HG02763 (cell line): ENCODE data around the gene SPDEF.

ENCODE experiments used
- ATAC-seq: cut with Tn5 transposase; IDR thresholded peaks from one replicate; pipeline ENCODE4 v1.9.1; 2021; ENCODE audit warnings: mild to moderate bottlenecking, moderate library complexity; ENCODE audit not compliant: unreplicated experiment

The SPDEF gene

DNA sequence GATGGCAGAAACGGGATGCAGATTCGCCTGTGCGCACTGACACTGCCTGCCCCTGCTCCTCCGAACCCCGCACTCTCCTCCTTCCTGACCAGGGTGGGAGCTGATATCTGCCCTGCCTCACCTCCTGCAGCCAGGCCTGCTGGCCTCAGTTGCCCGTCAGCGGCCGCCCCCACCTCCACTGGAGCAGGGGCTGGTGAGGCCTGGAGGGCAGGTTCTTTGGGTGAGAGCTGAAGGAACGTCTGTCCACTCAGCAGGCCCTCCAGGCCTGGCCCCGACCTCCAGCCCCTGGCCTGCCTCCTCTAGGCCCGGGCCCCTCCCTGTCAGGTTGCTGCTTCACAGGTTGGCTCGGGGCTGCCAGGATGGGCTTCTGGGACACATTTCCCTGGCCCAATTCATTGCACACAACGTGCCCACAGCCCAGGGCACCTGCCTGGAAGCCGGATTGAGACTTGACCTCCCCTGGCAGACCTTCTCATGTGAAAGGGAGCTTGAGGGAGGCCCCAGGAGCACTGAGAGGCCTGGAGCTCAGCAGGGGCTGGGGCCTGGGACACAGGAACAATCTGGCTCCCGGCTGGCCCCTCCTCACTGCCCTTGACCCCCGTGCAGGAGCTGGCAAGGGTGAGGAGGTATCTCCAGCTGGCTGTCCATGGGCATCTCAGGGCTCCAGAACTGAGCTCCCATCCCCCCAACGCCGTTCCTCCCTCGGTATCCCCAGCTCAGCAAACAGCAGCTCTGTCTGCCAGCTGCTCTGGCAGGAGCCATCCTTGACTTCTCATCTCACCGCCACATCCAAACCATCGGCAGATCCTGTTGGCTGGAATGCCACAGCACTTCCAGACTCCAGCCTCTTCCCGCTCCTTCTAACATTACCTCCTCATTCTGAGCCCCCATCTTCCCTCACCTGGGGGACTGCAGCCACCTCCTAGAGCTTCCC is 39.5 kb downstream of the SPDEF start:
- no peak for ATAC-seq

DNA sequence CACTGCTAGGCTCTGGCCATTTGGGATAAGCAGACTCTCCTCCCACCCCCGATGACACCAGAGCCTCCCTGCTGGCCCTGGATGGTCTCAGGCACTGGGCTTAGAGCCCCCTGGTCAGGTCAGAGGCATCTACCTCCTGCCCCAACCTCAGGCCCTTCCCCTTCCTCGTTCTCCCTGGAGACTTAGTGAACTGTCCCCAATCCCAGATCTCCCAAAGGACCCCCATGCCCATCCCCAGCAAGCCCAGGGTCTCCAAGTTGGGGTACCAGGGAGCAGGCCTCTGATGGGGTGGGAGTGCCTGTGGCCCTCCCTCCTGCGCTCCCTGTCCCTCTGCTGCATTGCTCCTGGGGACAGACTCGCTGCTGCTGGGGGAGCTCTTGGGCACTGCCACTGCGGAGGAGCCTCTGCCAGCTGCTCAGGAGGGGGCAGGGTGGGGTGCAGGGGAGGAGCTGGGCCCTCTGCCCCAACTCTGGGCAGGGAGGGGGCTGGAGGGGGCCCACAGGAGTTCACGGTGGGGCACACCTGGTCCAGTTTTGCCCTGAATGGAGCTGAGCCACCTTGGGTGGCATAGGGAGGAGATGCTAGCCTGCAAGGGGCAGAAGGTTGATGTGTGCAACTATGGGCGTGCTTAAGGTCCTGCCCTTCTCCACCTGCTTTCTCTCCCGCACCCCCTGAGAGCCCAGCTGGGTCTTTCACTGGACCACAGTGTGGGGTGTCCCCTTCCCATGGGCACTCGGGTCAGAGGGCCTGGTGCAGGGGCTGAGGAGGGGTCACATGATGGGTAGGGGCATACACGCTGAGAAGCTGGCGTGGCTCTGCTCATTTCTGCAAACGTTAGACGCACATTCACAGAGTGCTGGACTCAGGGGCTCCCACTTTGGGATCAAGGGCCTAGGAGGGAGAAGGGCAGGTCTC is 40.4 kb downstream of the SPDEF start:
- no peak for ATAC-seq

DNA sequence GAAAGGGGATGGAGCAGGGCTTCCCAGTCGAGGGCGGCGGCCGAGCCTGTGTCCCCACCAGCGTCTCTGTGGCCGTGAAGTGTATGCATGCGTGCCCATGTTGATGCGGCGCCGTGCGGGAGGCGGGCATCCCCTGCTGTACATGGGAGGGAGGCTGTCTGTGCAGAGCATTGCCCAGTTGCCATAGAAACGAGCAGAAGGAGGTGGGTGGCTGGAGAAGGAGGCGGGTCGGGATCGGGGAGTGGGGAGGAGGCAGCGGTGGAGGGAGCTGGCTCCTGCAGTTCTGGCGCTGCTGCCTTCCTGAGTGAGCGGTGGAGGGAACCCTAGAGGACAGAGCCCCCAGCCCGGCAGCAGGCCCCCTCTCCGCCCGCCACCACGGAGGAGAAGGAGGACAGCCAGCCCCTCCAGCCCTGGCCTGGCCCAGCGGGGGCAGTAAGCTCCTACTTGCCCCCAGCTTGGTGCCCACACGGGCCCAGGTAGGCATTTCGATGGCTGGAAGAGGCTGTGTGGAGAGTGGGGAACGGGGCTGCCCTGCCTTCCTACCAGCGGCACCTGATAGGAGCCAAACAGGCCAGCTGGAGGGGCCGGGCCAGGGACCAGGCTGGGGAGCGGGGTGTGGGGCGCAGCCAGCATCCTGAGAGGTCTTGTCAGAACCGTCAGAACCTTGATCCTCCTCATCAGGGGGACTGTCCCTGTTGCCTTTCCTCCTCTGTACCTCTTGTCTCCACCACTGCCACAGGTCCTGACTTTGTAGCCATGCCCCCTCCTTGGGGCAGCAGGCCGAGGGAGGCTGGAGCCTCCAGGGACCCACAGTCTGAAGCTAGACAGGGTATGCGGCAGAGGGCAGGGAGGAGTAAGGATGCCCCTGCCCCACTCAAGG is 41.3 kb downstream of the SPDEF start:
- no peak for ATAC-seq

DNA sequence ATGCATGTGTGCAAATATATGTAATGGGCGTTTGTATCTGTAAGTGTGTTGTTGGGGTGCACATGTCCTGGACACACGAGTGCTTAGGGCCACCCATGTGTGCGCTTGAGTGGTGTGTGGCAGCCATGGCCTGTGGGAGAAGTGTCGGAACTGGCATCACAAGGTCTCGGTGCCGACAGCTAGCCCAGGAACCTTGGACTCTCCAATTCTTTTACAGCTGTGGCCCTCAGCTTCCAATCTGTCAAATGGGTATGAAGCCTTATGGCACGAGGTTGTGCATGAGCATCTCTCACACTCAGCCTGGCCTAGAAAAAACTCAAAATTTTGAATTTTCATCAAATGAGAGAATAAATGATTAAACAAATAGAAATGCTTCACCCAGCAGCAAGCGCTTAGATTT is 42.0 kb downstream of the SPDEF start:
- ATAC-seq, result no peak

DNA sequence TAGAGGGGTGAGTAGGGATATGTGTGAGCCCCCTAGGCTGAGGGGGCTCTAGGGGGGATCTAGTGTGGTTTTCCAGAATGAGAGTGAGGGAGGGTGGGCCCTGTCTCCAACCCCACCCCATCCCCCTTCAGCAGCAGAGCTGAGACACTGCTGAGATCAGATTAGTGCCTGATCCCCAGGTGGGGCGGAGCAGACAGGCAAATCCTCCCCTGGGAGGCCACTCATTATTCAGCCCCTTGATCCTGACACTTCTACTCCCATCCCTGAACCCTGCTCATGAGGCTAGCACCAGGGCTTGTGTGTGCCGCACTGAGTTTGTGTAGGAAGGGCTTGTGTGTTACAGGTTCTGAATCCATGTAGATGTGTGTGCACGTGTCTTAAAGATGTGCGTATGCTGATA is 42.5 kb downstream of the SPDEF start:
- ATAC-seq, result no peak

DNA sequence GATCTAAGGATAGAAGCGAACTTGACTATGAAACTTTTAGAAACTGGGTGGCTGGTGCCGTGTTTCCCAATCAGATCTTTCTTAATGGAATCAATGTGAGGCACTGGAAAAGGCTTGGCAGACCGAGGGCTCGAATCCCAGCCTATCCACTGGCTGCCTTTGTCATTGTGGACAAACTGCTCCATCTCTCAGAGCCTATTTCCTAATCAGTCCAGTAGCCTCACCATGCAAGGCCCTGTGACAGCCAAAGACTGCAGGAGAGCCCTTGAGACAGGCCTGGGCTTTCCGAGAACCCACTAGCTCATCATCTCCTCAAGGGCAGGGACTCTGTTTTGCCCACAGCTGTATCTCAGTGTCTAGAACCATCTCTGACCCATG is 43.4 kb downstream of the SPDEF start:
- no peak for ATAC-seq

DNA sequence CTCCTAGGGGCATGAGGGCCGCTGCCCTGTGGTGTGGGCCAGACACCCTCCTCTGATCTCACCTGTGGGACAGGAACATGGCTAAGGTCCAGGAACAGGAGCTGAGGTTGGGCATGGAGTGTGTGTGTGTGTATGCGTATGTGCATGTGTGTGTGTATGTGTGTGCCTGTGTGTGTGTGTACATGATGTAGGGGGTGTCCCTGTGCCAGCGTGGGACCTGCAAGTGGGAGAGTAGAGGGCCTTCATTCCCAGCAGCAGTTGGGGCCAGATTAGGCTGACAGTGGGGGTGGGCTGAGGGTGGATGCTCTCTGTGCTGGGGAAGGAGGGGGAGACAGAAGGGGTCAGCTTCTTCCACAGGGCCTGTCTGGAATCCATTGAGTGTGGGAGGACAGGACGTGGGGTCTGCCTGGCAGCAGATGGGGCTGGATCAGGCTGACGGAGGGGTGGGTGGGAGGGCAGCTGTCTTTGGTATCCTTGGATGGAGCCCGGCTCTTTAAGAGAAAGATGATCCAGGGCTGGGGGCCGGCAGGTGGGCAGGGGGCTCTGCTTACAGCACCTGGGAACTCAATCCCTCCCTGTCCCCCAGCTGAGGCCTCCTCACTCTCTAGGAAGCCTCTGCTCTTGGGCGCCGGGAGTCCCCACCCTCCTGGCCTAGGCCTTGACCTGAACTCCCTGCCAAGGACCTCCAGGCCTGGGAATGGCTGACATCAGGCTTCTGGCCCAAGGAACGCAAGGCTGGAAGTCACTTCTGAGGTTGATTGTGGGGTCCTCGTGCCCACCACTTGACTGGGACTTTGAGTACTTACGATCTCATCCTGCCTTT is 44.0 kb downstream of the SPDEF start:
- no peak for ATAC-seq

DNA sequence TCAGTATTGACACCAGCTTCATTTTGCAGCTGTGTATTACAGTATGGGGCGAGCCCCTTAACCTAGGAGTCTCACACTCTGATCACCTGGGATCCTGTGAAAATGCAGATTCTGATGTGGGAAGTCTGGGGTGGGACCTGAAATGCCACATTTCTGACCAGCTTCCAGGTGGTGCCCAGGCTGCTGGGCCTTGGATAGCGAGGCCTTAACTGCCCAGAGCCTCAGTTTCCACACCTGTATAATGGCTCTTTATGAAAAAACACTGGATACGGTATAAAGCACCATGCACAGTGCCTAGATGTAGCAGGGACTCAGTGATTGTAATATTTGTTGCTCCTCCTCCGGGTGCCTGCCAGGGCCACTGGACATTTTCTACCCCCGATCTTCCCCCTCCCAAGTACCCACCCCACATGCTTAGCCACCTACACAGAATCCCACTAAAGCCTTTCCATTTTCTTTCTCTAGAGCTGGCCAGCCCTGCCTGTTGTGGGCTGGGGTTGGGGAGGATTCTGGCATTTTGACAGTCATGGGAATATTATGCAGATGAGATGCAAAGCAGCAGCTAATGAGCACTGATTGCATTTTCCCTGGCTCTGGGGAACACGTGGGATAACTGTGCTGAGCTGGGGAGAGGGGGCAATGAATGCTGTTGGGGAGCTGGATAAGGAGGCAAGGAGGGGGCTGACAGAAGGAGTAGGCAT is 44.8 kb downstream of the SPDEF start:
- no peak for ATAC-seq

DNA sequence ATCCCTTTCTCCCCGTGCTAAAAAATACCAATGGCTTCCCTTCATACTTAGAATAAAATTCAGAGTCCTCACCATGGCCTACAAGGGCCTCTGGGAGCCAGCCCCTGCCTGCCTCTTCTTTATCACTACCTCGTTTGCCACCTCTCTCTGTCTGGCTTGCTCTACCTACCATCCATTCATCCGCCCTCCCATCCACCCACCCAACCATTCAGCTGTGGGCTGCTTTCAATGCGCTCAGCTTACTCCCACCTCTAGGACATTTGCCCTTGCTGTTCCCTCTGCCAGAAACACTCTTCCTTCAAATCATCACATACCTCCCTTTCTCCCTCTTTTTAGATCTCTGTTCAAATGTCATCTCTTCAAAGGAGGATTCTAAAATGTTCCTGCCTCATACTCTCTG is 45.8 kb downstream of the SPDEF start:
- ATAC-seq, result no peak

DNA sequence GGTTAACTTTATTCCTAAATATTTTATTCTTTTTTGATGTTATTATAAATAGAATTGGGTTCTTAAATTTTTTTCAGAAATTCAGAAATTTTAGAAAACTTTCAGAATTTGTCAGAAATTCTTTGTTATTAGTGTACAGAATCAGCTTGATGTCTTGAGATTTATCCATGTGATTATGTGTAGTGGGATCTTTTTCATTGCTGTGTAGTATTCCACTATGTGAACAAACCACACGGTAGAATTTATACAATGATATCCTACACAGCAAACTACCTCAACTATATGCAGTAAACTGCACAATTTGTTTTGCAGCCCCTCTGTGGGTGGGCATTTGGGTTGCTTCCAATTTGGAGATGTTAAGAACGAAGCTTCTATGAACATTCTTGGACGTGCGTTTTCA is 46.3 kb downstream of the SPDEF start:
- ATAC-seq, result no peak

DNA sequence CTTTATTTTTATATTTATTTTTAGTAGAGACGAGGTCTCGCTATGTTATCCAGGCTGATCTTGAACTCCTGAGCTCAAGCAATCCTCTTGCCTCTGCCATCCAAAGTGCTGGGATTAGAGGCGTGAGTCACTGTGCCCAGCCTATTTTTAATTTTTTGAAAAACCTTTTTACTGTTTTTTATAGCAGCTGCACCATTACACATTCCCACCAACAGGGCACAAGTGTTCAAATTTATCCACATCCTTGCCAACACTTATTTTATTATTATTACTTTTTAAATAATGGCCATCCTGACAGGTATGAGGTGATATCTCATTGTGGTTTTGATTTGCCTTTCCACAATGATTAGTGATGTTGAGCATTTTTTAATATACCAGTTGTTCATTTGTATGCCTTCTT is 47.7 kb downstream of the SPDEF start:
- no peak for ATAC-seq

DNA sequence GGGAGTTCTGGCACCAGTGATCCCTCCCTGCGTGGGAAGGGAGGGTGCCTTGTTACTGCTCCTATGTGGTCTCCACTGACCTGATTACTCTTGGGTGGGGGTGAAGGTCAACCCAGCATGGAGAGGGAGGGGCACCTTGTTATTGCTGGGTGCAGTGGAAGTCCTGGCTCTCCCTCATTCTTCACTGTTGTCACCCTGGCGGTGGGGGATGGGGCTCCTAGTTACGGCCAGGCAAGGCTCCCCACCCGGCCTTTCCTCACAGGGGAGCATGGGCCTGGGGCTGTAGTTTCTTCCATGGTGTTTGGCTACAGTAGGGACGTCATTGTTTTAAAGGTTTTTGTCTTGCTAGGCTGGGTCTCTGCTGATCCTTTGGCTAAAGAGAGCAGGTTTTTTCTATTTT is 49.4 kb downstream of the SPDEF start:
- no peak for ATAC-seq

DNA sequence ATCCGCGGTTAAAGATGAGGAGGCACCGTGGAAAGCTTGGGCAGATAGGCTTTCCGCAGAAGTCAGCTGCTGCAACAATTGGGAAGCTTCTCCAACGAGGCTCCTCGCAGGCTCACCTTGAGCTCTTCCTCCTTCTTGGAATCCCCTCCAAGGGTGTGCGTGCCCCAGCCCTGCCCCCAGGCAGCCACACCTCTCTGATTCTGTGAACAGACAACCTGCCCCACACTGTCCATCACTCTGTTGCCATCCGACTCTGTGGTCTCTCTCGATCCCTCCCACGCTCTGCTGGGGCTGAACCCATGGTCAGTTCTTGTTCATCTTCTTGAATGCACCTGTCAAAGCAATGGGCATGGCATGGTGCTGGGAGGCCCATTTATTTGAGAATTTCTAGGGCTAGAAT is 58.7 kb downstream of the SPDEF start:
- no peak for ATAC-seq

DNA sequence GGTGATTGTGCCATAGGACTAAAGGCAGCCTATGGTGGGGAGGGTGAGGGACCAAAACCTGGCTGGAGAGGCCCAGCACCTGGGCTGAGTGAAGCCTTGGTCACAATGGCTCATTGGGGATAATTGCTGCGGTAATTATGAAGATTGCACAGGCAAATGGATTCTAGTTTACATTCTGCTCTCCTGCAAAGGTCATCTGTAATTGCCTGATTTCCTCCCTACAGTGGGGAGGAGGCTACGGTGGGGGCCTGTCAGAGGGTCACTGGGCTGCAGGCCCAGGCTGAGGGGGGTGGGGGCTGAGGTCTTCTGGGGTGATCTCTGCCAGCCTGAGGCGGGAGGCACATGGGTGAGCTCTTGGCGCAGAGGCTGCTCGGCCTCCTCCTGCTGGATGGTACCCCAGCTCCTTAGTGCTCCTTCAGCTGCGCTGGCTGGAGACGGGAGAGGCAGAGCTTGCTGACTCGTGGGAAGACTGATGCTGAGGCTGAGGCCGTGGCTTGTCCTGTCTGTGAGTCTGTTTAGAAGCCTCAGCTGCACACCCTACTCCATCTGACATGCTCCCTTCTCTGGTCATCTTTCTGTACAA is 59.9 kb downstream of the SPDEF start:
- no peak for ATAC-seq

DNA sequence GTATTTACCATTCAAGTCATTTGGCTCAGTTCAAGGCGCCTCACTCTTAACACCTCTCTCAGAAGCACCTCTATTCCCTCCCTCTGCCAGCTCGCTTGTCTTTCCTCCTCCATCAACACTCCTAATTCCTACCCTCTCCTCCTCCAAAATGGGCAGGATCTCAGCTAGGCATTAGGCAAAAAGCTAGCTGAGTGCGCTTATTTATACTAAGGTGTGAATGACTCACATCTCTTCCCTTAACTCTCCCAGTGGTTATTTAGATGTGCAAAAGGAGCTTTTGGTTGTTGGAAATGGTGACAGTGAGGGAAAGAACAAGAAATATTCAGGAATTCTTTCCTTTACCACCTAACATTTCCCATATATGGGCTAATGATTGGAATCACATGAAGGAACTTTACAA is 61.2 kb downstream of the SPDEF start:
- ATAC-seq, result no peak

DNA sequence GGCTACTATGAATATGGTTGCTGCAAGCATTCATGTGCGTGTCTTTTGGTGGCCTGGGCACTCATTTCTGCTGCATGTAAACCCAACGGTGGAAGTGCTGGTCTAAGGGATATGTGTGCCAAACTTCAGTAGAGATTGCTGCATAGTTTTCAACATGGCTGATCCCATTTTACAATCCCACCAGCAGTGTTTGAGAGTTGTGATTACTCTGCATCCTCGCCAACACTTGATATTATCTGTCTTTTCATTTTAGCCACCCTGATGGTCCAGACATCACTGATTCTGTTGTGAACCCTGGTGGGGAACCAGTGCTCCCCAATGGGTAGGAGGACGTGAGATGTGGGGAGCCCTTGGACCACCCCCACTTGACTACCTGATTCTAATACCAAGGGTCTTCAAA is 62.8 kb downstream of the SPDEF start:
- ATAC-seq, result no peak

DNA sequence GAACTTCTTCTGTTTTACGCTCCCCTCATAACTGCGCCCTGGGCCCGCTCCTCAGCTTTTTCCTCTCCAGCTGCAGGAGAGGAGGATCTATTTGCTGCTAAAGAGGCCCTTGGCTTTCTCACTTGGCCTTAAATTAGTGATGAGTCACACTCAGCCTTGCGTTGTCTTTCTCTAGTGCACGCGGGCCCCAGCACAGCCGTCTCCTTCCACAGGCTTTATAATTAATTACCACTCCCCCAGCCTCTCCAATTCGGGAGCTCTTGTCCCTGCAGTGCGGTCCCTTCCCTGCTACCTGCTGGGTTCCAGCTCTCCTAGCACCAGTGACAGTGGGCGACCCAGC is 65.1 kb downstream of the SPDEF start:
- ATAC-seq, result no peak

DNA sequence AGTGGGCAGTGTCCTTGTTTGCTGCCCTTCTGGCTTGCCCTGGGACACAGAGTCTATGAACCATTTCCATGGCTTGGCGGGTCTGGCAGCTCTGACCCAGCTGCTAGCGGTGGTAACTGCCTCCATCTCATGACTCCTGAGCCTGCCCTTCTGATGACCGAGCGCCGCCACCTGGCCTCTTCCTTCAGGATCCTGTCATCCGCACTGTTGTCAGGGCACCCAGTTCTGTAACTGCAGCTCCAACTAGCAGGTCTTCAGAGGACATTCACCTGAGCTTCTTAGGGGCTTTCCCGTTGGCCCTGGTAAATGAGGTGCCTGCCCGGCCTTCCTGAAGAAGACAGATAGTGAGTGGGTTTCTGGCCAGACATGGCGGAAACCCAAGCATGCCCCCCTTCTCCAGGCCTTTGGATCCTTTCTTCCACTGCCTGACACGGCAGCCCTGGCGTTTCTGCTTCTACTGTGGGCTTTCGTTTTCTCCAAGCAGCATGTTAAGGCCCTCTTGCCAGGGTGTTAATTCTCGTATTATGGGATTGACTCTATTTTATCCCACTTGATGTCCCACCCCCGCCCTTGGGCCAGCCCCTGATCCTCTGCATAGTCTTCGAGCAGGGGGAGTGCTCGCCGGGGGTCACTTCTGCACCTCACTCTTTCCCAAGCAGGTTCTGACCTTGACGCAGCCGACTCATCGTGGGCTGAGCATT is 65.6 kb downstream of the SPDEF start:
- no peak for ATAC-seq
